ENCODE data around the gene ZXDC. TPM values are rescaled to one million over a fixed set of nuclear protein-coding genes. Genes with fewer than 3 reads are reported as not detected.

Gene ZXDC
- total RNA-seq, 2 donors from 2014 or later, result 30.5 to 31.6 TPM

DNA sequence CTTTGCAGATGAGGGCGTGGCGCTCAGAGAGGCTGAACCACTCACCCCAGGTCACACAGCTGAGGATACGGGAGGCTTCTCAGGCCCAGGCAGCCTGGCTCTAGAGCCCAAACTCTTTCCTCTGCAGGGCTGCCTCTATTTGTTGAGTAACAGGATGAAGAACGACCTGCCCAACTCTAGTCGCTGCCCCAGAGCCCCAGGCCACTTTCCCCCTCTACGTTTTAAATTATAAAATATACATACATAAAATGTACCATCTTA lies 19.2 kb upstream of the ZXDC start:
- WGBS, 2 experiments (ENCODE audit: insufficient coverage in 1 of 2, insufficient read length in 1 of 2), result 91 to 100% methylated on average over 1 to 6 of the region's 6 CpGs
- H3K9me3 Mint-ChIP-seq, result no peaks in the 10 kb centered on the region
- no peak overlapping the region for H3K27ac Mint-ChIP-seq

DNA sequence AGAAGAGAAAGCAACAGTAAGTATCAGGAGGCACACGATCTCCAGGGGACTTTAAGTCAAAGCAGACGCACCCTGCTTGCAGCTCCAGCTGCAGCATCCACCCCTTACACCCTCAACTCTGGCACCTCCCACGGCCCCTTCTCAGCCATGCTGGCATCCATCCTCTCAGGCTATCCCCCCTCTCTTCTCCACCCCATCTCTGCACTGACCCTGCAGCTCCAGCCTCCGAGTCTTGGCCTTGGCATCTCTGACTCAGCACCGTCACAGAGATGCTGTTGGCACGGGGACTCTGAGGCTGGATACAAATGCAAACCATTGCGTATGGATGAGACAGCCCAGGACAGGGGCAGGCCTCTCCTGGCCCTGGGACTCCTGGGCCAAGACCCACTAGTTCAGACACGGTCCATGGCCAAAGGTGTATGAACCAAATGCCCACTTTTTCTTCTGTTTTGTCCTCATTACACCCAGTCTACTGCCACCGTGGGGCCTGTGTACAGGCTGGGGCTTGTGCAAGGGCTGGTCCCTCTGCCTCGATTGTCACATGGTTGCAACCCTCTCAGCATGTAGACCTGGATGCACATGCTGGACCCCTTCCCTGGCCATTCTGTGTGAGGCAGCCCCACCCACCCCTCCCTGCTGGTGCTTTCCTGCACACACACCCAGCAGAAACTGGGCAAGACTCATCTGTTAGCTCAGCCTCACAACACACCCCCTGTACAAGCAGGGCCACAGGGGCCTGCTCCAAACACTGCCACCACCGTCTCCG lies 18.7 kb upstream of the ZXDC start:
- Mint-ChIP-seq H3K4me1 (peaks cover 8% of the 10 kb centered on the region), H3K9me3 (no peaks in the 10 kb centered on the region), H3K27me3 (ENCODE audit: insufficient read depth) (no peaks in the 10 kb centered on the region), H3K4me3 (no peak overlapping the region), H3K27ac (no peak overlapping the region), H3K36me3 (ENCODE audit: low read depth) (no peaks in the 10 kb centered on the region)
- Histone ChIP-seq H3K27me3 (ENCODE audit: control insufficient read depth, insufficient read depth, low read length, poor library complexity, severe bottlenecking) (no peaks in the 10 kb centered on the region), H3K36me3 (ENCODE audit: control insufficient read depth, insufficient read depth, low read length) (no peaks in the 10 kb centered on the region), H3K4me3 (ENCODE audit: low read length) (no peak overlapping the region), H3K9ac (ENCODE audit: extremely low read depth, low read length, poor library complexity, severe bottlenecking) (no peak overlapping the region), H3K9me3 (ENCODE audit: control insufficient read depth, low read length) (no peaks in the 10 kb centered on the region), H3K27ac (ENCODE audit: low read depth, low read length) (no peak overlapping the region), H3K4me1 (ENCODE audit: control insufficient read depth, insufficient read depth, low read length) (peaks cover 6% of the 10 kb centered on the region)
- DNase-seq, result no peak
- WGBS, 2 experiments (ENCODE audit: insufficient coverage in 1 of 2, insufficient read length in 1 of 2), result 87 to 100% methylated on average over 7 to 12 of the region's 12 CpGs
- TF ChIP-seq, protein P1, sequence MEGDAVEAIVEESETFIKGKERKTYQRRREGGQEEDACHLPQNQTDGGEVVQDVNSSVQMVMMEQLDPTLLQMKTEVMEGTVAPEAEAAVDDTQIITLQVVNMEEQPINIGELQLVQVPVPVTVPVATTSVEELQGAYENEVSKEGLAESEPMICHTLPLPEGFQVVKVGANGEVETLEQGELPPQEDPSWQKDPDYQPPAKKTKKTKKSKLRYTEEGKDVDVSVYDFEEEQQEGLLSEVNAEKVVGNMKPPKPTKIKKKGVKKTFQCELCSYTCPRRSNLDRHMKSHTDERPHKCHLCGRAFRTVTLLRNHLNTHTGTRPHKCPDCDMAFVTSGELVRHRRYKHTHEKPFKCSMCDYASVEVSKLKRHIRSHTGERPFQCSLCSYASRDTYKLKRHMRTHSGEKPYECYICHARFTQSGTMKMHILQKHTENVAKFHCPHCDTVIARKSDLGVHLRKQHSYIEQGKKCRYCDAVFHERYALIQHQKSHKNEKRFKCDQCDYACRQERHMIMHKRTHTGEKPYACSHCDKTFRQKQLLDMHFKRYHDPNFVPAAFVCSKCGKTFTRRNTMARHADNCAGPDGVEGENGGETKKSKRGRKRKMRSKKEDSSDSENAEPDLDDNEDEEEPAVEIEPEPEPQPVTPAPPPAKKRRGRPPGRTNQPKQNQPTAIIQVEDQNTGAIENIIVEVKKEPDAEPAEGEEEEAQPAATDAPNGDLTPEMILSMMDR (conservative IDR thresholded peaks at IDR 0.05), result no peak

More for the DNA sequence above, 19.2 kb upstream of the ZXDC start:
- no peak overlapping the region for H3K4me3 Mint-ChIP-seq
- no peak for DNase-seq
- Histone ChIP-seq H3K27ac (ENCODE audit: low read depth, low read length) (no peak overlapping the region), H3K9me3 (ENCODE audit: control insufficient read depth, low read length) (no peaks in the 10 kb centered on the region), H3K4me3 (ENCODE audit: low read length) (no peak overlapping the region), H3K4me1 (ENCODE audit: control insufficient read depth, insufficient read depth, low read length) (peaks cover 6% of the 10 kb centered on the region), H3K36me3 (ENCODE audit: control insufficient read depth, insufficient read depth, low read length) (no peaks in the 10 kb centered on the region), H3K9ac (ENCODE audit: extremely low read depth, low read length, poor library complexity, severe bottlenecking) (no peak overlapping the region), H3K27me3 (ENCODE audit: control insufficient read depth, insufficient read depth, low read length, poor library complexity, severe bottlenecking) (no peaks in the 10 kb centered on the region)
- TF ChIP-seq, protein P1 (conservative IDR thresholded peaks at IDR 0.05), result no peak
- no peaks in the 10 kb centered on the region for H3K36me3 Mint-ChIP-seq (ENCODE audit: low read depth)
- H3K27me3 Mint-ChIP-seq (ENCODE audit: insufficient read depth), result no peaks in the 10 kb centered on the region
- H3K4me1 Mint-ChIP-seq, result peaks cover 8% of the 10 kb centered on the region

DNA sequence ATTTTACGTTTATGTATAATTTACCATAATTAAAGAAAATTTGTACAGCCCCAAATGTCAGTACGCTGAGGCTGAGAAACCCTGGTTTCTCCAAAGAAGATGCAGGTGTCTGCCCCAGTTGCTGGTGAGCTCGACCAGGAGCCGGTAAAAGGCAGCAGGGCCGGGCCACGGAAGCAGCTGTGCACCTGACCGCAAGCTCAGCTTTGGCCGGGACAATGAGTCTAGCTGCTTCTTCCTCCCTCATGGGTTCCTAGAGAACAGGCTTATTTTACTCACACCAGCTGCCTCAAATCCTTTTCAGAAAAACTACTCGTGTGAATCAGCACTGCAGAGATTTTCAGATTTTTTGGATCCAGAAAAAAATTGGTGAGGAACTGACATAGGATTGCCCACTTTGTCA lies 18.0 kb upstream of the ZXDC start:
- Mint-ChIP-seq H3K4me3 (no peak overlapping the region), H3K36me3 (ENCODE audit: low read depth) (no peaks in the 10 kb centered on the region), H3K9me3 (no peaks in the 10 kb centered on the region), H3K27ac (no peak overlapping the region), H3K27me3 (ENCODE audit: insufficient read depth) (no peaks in the 10 kb centered on the region), H3K4me1 (peaks cover 2% of the 10 kb centered on the region)
- Histone ChIP-seq H3K4me3 (ENCODE audit: low read length) (no peak overlapping the region), H3K9me3 (ENCODE audit: control insufficient read depth, low read length) (no peaks in the 10 kb centered on the region), H3K9ac (ENCODE audit: extremely low read depth, low read length, poor library complexity, severe bottlenecking) (no peak overlapping the region), H3K27me3 (ENCODE audit: control insufficient read depth, insufficient read depth, low read length, poor library complexity, severe bottlenecking) (no peaks in the 10 kb centered on the region), H3K36me3 (ENCODE audit: control insufficient read depth, insufficient read depth, low read length) (no peaks in the 10 kb centered on the region), H3K27ac (ENCODE audit: low read depth, low read length) (no peak overlapping the region), H3K4me1 (ENCODE audit: control insufficient read depth, insufficient read depth, low read length) (peaks cover 2% of the 10 kb centered on the region)
- no peak for DNase-seq
- TF ChIP-seq, protein P1 (conservative IDR thresholded peaks at IDR 0.05), result no peak
- WGBS, 2 experiments (ENCODE audit: insufficient coverage in 1 of 2, insufficient read length in 1 of 2), result 91 to 95% methylated on average over 7 to 9 of the region's 9 CpGs
